ENCODE data around the gene IFT88. TPM values are rescaled to one million over a fixed set of nuclear protein-coding genes. Genes with fewer than 3 reads are reported as not detected.

IFT88 gene
- total and polyA plus RNA-seq, 2 of the 4 experiments (the other 2 are of a cell fraction), result 5.5 to 8.6 TPM

DNA sequence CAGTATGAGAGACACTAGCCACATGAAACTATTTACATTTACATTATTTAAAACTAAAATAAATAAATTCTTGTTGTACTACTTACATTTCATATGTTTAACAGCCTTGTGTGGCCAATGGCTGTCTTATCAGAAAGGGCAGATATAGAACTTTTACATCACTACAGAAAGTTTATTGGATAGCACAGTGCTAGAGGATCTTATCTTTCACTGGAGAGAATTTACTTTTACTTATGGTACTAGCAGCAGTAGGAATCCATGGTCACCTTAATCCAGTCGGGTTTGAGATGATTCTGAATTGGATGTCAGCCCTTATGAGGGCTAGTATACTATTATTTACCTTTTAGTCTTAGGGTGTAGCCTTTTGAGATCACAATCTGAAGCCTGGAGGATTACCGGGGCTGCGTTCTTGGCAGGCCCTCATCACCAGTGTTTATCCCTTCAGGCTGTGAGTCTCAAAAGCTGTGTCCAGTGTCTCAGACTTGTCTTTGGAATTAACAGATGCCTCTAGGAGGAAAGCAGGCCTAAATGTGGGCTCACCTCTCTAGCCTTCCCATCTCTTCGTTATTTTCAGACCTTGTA is 21.7 kb downstream of the IFT88 start:
- H2BK5ac ChIP-seq (ENCODE audit: low read depth, low read length, poor library complexity, severe bottlenecking), result no peak overlapping the region
- WGBS, 2 experiments (ENCODE audit: extremely low coverage in 2 of 2, insufficient read length in 1 of 2), result no CpG with 5 or more reads among the region's 4 CpGs
- H3K4me1 ChIP-seq (ENCODE audit: control insufficient read depth, insufficient read depth, low read length), result no peaks in the 10 kb centered on the region
- H3K56ac ChIP-seq (ENCODE audit: extremely low read depth, insufficient read depth, low read length), result no peak overlapping the region
- H2BK20ac ChIP-seq (ENCODE audit: low read depth, low read length), result no peak overlapping the region
- DNase-seq (no peak), ATAC-seq (ENCODE audit: low read depth) (peak; percentile 63)
- TF ChIP-seq RCOR1 (IDR thresholded peaks at IDR 0.05; ENCODE audit: insufficient replicate concordance, low read length) (no peak), CEBPB (IDR thresholded peaks at IDR 0.05; ENCODE audit: low read depth, low read length) (no peak), BHLHE40 (IDR thresholded peaks at IDR 0.05; ENCODE audit: low read depth, low read length) (no peak), USF2 (IDR thresholded peaks at IDR 0.05; ENCODE audit: low read depth, low read length) (no peak), MAFK (IDR thresholded peaks at IDR 0.05; ENCODE audit: low read depth, low read length) (no peak), CHD1 (IDR thresholded peaks at IDR 0.05; ENCODE audit: low read depth, low read length) (no peak), NFE2L2 (IDR thresholded peaks at IDR 0.05; ENCODE audit: low read depth, low read length) (no peak), RAD21 (IDR thresholded peaks at IDR 0.05; ENCODE audit: low read length) (no peak), RFX5 (IDR thresholded peaks at IDR 0.05; ENCODE audit: low read depth, low read length) (no peak)
- TF ChIP-seq, protein P1, sequence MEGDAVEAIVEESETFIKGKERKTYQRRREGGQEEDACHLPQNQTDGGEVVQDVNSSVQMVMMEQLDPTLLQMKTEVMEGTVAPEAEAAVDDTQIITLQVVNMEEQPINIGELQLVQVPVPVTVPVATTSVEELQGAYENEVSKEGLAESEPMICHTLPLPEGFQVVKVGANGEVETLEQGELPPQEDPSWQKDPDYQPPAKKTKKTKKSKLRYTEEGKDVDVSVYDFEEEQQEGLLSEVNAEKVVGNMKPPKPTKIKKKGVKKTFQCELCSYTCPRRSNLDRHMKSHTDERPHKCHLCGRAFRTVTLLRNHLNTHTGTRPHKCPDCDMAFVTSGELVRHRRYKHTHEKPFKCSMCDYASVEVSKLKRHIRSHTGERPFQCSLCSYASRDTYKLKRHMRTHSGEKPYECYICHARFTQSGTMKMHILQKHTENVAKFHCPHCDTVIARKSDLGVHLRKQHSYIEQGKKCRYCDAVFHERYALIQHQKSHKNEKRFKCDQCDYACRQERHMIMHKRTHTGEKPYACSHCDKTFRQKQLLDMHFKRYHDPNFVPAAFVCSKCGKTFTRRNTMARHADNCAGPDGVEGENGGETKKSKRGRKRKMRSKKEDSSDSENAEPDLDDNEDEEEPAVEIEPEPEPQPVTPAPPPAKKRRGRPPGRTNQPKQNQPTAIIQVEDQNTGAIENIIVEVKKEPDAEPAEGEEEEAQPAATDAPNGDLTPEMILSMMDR (conservative IDR thresholded peaks at IDR 0.05; ENCODE audit: low read depth, low read length), result no peak
- ChIA-PET POLR2A (ENCODE audit: unreplicated experiment) (no interaction called here), CTCF (no interaction called here)
- no peak overlapping the region for H3K4me2 ChIP-seq (ENCODE audit: low read depth, low read length)
- H3K9ac ChIP-seq (ENCODE audit: low read depth, low read length), result no peak overlapping the region
- H2BK120ac ChIP-seq (ENCODE audit: low read depth, low read length), result no peak overlapping the region
- in situ Hi-C loops (cut with MboI; ENCODE audit: low sequenced_read_pairs), result no loop called here
- H4K8ac ChIP-seq (ENCODE audit: low read depth in 2 of 2, low read length in 2 of 2), result no peak overlapping the region
- H4K91ac ChIP-seq (ENCODE audit: insufficient read depth, low read depth, low read length), result no peak overlapping the region
- dilution Hi-C loops (cut with HindIII; ENCODE audit: low sequenced_read_pairs, unreplicated experiment), result no loop called here
- H3K23ac ChIP-seq (ENCODE audit: low read depth, low read length), result no peak overlapping the region
- no peaks in the 10 kb centered on the region for H3K27me3 ChIP-seq (ENCODE audit: control insufficient read depth, insufficient read depth, low read length)
- intact Hi-C loops (cut with micrococcal nuclease), result no loop called here
- H3K4me3 ChIP-seq (ENCODE audit: insufficient read depth, low read depth, low read length), result no peak overlapping the region
- H3K18ac ChIP-seq (ENCODE audit: low read depth, low read length), result no peak overlapping the region
- H3K9me3 ChIP-seq (ENCODE audit: control insufficient read depth, insufficient read depth, low read length), result peaks cover 3% of the 10 kb centered on the region; the same call in 1 of the 2 replicates
- no peak overlapping the region for H3K14ac ChIP-seq (replicated peaks; ENCODE audit: low read depth, low read length)
- no TSS peak for BruUV-seq (replicated peaks)
- H3K9me1 ChIP-seq (ENCODE audit: insufficient read depth, low read length), result peaks cover 3% of the 10 kb centered on the region; the same call in 1 of the 2 replicates
- no peak overlapping the region for H2AK5ac ChIP-seq (ENCODE audit: low read depth, low read length)
- no peak overlapping the region for H2BK15ac ChIP-seq (ENCODE audit: low read depth, low read length)
- H4K20me1 ChIP-seq (ENCODE audit: insufficient read depth, low read length), result no peaks in the 10 kb centered on the region
- peaks cover 0 to 4% of the 10 kb centered on the region in 2 experiments; a peak in 1 of 4 replicates for H3K79me1 ChIP-seq (ENCODE audit: low read depth in 1 of 2, low read length in 2 of 2)
- H3K27ac ChIP-seq (ENCODE audit: insufficient read depth, low read length), result no peak overlapping the region
- H2AK9ac ChIP-seq (replicated peaks; ENCODE audit: low read depth, low read length, poor library complexity), result no peak overlapping the region
- no peak overlapping the region for H3K4ac ChIP-seq (ENCODE audit: low read depth, low read length)
- peaks cover 4% of the 10 kb centered on the region; the same call in 1 of the 2 replicates for H3K36me3 ChIP-seq (ENCODE audit: control insufficient read depth, insufficient read depth, low read length)
- no peak overlapping the region for H2AFZ ChIP-seq (replicated peaks; ENCODE audit: low read length, poor library complexity)
- no peak overlapping the region for H4K5ac ChIP-seq (ENCODE audit: low read depth, low read length)

Measured in IMR-90 (cell line).